HG02642 (cell line): ENCODE data around the gene TCF7.

Source experiments
- ATAC-seq: cut with Tn5 transposase; IDR thresholded peaks from one replicate; pipeline ENCODE4 v1.9.1; 2021; ENCODE audit warnings: mild to moderate bottlenecking; ENCODE audit not compliant: unreplicated experiment, poor library complexity

Gene TCF7

DNA sequence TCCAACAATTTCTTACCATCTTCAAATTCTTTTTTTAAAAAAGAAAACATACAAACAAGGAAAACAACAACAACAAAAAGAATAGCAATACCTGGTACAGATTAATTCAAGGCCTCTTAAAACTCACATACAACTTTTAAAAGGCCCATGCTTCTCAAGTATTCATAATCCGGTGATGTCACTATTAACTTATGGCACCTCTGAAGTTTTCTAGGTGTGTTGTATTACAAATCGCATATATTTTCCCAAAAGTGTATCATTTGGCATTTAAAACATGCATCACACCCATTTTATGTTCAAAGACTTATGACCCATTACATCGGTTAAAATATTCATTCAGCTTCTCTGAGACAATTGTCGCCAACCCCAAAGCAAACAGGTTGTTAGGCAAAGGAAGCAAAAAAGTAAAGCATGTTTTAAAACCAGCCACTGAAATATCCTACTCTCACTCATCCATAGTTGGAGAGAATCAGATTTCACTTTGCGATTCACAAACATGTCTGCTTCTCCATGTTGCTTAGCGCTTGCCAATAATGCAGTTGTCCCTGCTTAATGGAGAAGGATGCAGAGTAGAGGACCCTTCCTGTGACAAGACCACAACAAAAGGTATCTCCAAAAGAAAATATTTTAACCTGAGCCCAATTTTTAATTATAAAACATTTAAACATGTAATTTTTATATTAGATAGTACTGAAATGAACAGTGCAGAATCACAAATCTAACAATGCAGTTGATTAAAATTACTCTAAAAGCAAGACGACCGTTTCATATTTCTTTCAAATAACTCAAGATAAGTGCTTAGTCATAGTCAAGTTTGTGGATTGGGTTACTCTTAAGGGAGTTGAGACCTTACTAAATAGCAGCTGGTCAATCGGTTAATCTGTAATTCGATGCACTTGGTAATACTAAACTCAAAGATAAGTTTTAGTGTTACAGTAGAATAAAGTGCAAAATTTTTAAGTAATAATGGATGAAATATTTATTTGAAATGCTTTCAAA is 60.7 kb downstream of the TCF7 start:
- ATAC-seq: no peak

DNA sequence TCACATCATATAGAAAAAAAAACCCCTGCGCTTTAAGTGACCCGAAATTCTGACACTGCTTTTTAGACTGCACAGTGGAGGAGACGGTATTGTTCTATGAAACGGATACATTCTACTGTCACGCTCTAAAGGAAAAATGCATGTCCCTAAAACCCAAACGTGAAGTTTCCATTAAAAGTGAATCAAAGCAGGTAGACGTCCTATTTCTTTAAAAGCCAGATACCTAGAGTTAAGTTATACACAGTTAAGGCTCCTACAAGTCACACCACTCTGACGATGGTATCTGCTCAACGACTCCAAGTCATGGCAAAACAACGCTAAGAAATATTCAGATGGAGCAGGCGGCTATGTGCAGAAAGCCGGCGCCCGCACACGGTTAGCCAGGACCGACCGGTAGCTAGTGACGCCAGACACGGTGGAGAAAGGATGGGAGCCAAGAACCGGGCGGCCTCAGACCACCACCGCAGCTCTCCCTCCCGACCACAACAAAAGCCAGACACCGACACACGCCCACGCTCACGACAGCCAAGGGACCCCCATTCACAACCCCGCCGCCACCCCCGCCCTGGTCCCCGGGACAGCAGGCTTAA is 61.5 kb downstream of the TCF7 start:
- peak; percentile 21 for ATAC-seq

DNA sequence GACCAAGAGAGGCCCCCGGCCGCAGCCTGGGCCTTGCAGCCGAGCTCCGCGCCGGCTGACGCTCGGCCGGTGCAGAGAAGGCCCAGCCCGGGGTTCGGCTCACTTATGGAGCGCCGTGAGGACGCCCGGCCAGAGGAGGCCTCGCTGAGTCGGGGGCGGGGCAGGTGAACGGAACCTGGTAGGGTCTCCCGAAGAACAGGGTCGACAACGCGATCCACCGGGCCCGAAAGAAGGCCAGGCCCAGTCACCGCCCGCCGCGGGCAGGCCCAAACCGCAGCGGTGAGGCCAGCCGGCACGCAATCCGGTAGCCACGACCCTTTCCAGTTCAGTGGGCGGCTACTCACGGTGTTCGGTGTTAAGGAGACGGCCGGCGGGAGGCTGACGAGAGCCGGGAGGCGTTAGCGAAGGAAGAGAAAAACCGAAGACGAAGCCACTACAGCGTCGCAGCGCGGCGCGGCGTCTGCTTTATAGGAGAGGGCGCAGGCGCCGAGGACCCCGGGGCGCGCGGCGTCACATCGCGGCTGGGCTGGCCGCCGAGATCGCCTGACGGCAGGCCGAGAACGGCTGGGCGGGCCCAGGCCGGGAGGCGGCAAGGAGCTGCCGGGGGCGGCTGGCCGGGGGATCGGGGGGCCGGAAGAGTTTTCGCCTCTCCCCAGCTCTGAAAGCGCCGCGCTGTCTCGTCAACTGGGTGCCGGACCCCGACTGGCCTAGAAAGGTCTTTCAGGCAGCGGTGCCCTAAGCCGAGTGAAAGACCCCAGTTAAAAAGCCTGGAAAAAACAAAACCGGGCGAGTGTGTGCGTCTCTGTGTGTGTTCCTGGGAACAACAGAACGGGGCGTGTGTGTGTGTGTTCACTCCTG is 62.3 kb downstream of the TCF7 start, which contains the start of gene SKP1:
SKP1 (minus strand) TSS at position 440 of the 858 bp plus-strand sequence. CDS start 2,928 bp downstream, outside the sequence.
- peak; percentile 83 for ATAC-seq

DNA sequence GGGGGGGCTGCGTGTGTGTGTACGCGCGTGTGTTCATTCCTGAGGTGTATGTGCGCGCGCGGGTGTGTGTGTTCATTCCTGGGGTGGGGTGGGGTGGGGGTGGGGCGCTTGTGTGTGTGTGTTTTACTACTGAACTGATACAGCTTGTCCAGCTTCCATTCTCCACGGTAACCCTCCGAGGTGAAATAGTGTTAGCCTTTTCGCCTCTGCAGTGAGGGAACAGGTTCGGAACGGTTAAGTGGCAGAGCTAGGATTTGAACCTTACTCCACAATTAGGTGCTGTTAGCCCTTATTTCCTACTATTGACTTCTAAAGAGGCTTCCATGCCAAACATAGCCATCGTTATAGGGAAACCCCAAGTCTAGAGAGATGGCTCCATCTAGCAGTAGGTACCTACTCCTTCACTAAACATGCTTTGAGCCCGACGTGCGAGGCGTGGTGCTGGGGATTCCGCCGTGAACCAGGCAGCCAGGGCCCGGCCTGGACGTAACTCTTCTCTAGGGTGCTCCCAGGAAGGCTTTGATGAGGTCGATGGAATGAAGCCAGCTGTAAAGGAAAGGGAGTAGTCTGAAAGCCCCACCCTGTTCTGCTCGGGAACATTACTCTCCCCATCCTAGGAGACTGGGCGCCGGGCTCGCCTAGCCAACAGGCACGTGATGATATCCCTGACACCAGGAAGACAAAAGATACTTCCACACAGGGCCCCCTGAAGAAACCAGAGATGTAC is 63.1 kb downstream of the TCF7 start:
- no peak for ATAC-seq

DNA sequence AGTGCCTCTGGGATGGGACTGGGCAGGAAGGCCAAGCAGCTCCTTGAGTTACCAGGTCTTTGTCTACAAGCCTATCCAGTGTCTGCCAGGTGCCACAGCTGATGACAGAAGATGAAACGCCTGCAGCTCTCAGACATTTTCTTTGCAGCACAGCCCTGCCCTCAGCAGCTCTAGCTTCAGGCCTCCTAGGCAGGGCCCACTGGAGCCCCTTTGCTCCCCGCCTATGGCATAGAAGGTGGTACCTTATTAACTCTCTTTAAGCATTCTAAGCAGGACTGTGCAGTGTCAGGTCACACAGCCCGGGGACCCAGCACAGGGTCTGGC is 63.6 kb downstream of the TCF7 start:
- no peak for ATAC-seq

DNA sequence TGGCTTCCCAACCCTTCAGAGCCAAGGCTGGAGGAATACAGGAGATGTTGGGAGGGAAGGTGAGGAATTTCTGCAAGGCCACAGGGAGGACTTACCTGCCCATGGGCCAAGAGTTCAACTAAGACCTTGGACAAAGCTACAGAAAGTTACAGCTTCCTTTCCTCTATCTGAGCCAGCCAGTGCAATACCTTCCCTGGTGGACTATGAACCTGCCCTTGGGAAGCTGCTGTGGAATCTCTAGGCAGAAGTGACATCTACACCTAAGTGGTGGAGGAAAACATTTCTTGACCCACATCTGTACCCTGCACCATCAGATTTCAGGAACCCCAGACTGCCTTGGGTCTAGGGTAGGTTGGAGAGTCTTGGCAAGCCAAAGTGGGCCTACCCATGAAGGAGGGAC is 69.0 kb downstream of the TCF7 start:
- ATAC-seq: no peak

DNA sequence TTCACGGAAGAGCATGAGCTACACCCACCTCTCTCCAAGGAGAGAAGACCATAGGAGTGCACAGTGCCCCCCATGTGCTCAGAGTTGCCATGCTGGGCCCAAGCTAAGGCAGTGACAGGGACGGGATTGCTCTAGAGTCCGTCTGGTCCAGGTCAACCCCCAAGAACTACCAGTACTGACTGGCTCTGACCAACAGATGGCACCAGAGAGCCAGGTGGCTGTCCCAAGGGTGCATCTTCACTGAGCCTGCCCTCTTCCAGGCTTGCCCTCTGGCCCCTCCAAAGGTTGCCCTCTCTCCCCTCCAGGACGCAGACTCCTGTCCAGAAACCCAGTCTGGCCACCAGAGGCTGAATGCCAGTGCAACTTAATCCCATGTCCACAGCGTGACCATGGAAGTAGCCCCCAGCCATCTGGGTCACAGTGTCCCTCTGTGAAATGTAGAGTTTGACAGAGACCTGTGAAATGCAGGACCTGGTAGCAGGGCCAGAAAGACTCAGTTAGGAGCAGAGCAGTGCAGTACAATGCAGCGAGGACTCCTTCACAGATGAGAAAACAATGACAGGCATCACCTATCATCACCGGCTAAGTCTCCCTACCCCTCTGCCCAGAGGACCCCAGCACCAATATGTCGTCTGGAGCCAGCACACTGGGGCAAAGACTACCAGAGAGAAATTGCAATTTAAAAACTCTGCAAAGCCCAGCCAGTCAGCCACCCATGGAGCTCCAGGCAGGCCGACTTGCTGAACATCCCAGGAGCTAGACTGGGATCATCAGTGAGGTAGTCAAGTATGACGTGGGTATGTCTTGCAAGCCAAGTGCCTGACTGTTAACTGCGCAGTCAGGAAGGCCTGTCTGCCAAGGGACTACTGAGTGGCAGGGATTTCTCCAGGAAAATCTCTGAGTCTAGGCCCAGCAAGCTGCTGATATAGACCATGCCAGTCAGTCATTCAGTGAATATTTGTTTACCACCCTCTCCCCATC is 70.0 kb downstream of the TCF7 start:
- peak; percentile 84 for ATAC-seq

DNA sequence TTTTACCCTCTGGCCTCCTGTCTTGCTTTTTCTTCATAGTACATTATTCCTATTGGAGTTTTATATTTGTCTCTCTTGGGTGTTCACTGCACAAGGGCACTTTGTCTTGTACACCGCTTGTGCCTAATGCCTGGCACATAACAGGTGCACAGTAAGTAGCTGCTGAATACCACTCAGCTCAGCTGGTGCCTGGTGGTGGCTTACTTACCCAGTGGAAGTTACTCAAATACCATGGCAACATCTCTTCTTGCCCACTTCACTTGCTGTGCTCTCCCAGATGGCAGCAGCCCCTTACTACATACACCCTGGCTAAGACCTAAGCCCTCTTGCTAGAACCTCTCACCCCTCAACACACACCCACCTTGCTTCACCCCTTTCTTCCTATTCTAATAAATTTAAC is 73.6 kb downstream of the TCF7 start:
- no peak for ATAC-seq

DNA sequence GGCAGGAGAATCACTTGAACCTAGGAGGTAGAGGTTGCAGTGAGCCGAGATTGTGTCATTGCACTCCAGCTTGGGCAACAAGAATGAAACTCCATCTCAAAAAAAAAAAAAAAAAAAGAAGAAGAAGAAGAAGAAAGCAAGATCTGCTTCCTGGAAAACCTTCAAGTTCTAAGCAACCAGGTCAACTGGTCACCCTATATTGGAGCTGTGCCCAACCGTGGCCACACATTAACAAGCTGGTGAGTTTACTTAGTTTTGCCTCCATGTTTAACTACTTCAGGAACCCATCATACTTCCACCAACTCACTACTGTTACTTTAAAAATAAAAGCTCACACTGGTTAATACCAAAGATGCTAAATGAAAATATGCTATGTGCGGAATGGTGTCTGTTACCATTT is 74.5 kb downstream of the TCF7 start:
- ATAC-seq: no peak

DNA sequence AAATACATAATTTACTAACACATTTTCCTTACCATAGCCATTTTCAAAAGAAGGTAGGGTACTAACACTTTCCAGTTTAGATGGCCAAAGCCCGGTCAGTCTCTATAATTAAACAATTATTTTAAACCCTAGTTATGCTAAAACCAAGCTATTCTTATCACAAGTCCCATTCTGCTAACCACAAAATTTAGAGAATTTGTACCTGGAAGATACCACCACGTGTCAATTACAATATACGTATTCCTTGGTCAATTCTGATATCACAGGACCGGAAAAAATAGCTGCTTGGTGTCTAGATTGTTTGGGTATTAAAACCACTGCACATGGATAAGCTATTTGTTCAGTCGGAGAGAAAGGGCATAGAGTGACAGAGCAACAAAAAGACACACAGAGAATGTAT is 81.2 kb downstream of the TCF7 start:
- no peak for ATAC-seq
